NOMO-1 (cell line): ENCODE data around the gene GPX1.

Experiments
- DNase-seq, 2 experiments: peaks; one replicate each; lab custom pipeline; 2025; ENCODE audit not compliant: unreplicated experiment in 2 of 2; lab: John Stamatoyannopoulos, UW

The GPX1 gene

DNA sequence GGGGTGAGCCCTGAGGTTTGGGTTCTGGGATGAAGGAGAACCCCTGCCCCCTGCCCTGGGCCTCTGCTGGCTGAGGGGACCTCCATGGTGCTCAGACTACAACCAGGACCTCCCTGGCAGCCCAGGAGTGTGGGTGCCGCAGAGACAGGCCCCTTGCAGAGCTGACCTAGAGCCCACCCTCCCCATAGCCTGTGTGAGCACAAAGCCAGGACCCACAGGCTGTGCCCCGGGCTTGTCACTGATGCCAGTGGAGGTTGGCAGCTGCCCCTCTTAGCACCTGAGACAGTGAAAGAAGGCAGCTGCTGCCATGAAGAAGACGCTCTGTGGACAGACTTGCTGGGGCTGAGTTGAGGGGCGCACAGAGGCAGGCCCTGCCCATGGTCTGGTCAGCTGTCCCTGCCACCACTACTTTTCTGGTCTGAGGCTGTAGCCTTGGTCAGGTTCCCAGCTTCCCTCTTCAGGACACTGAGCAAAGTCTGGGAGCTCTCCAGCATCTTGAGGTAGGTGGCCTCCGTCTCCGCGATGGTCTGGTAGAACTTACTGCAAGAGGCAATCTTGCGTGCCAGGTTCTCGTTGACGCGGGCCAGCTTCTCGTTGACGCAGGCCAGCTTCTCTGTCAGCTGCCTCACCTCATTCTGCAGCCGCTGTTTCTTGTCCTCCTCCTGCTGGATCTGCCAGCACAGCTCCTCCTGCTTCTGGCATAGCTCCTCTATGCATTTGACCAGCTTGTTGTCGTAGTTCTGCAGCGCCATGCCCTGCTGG lies 41.3 kb downstream of the GPX1 start:
- no peak for DNase-seq

DNA sequence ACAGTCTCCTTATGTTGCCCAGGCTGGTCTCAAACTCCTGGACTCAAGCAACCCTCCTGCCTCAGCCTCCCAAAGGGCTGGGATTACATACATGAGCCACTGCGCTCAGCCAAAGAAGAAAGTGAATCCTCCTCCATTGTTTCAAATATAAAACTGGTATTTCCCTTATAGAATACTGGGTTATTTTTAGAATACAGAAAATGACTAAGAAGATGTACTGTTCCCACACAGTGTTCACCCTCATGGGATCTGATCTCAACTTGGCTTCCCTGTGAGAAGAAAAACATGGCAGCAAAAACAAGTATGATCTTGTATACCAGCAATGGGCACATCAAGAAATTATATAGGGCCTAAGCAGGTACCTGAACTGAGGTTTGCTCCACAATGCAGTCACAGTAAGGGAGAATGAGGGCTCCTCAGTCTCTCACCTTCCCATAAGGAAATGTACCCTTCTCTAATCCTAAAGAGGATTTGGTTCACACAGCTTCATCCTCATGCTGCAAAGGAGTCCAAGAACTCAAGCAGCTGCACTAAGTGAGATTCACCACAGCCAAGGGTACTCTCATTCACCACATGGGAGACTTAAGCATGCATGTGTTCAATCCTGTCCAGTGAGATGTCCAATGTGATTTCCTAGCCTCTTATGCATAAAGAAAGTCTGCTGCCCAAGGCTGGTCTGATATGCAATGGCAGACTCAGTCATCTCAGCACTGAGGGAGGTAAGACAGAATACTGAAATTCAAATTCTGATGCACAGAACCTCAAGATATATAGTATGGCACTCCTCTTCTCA lies 44.1 kb downstream of the GPX1 start:
- DNase-seq: no peak

DNA sequence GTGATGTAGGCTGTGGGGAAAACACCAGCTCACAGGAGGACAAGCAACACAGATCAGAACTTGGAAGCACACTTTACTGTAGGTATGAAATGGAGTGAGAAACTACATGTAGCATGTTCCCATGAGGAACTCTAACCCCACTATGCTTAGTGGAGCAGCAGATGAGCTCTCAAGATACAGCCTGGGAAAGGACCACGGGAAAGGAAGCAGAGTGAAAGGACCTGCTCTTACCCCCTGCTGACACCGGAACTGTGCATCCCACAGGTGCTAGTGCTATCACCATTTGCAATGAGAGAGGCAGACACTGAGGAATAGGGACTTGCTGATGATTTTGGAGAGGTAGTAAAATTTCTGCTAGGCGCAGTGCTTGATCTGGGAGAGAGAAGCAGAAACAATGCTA lies 46.9 kb downstream of the GPX1 start:
- no peak for DNase-seq

DNA sequence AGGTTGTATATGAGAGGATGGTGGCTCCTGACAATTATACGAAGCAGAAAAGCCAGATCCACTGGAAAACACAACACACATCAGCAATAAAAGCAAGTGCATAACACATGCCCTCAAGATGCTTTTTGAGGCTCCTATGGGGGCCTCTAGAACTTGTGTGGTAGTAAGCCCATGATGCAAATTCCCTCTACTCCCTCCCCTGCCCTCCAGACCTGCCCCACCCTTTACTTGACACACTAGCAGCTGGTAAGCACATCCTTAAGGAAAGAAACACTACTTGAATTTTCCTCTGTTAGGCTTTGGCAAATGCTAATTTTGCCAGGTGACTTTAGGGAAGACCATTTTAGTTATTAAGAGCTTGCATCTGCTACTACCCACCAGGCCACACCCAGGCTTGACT lies 47.5 kb downstream of the GPX1 start:
- DNase-seq: no peak
